ENCODE data around the gene CST3.

- TF ChIP-seq CTCF (IDR thresholded peaks at IDR 0.05): no peak
- TF ChIP-seq POLR2A (IDR thresholded peaks at IDR 0.05): no peak
These were observed 24.1 kb downstream of the CST3 start for GRCh38 chr20:23613676-23614075.

Data from adrenal gland (tissue), 5 donors.